ENCODE data around the gene FKBP11. TPM values are rescaled to one million over a fixed set of nuclear protein-coding genes. Genes with fewer than 3 reads are reported as not detected.

The FKBP11 gene
- total RNA-seq, 1 donor from 2014 or later = 18.2 TPM

GRCh38 chr12:48943221-48943620 is 17.9 kb upstream of the FKBP11 start:
- Histone ChIP-seq H2AFZ (replicated peaks) (no peak overlapping the region), H3F3A (ENCODE audit: low read depth) (peaks cover 3% of the 10 kb centered on the region), H3K27ac (no peak overlapping the region), H3K79me2 (ENCODE audit: low read depth) (peaks cover 75% of the 10 kb centered on the region), H3K4me2 (no peak overlapping the region), H3K36me3 (no peaks in the 10 kb centered on the region), H3K9me3 (ENCODE audit: low read depth) (no peaks in the 10 kb centered on the region), H4K20me1 (ENCODE audit: low read depth) (peaks cover 88% of the 10 kb centered on the region), H3K27me3 (no peaks in the 10 kb centered on the region), H3K4me1 (no peaks in the 10 kb centered on the region), H3K4me3 (no peak overlapping the region), H3K9ac (peak overlapping the region; percentile 1)
- Mint-ChIP-seq H3K4me1 (no peaks in the 10 kb centered on the region), H3K36me3 (peaks cover 16% of the 10 kb centered on the region), H3K27me3 (ENCODE audit: insufficient read depth, low read depth) (no peaks in the 10 kb centered on the region), H3K9me3 (no peaks in the 10 kb centered on the region), H3K27ac (no peak overlapping the region), H3K4me3 (no peak overlapping the region)
- no peak for TF ChIP-seq EZH2phosphoT487 (IDR thresholded peaks at IDR 0.05)
- no peak for TF ChIP-seq CTCF (IDR thresholded peaks at IDR 0.05)
- TF ChIP-seq EZH2 (IDR thresholded peaks at IDR 0.05) = no peak
- DNase-seq (ENCODE audit: low spot score) = no peak

- no peak overlapping the region for H3K4me3 Mint-ChIP-seq
- H3K27me3 Mint-ChIP-seq (ENCODE audit: insufficient read depth, low read depth) = no peaks in the 10 kb centered on the region
- Histone ChIP-seq H3K4me1 (no peaks in the 10 kb centered on the region), H3K36me3 (no peaks in the 10 kb centered on the region), H3K27me3 (no peaks in the 10 kb centered on the region), H3F3A (ENCODE audit: low read depth) (peaks cover 17% of the 10 kb centered on the region), H3K9me3 (ENCODE audit: low read depth) (no peaks in the 10 kb centered on the region), H3K79me2 (ENCODE audit: low read depth) (peaks cover 52% of the 10 kb centered on the region), H4K20me1 (ENCODE audit: low read depth) (peaks cover 86% of the 10 kb centered on the region), H3K4me3 (no peak overlapping the region), H3K9ac (no peak overlapping the region), H2AFZ (replicated peaks) (no peak overlapping the region), H3K27ac (no peak overlapping the region), H3K4me2 (no peak overlapping the region)
- no peaks in the 10 kb centered on the region for H3K4me1 Mint-ChIP-seq
- DNase-seq (ENCODE audit: low spot score) = no peak
- peaks cover 18% of the 10 kb centered on the region for H3K36me3 Mint-ChIP-seq
- H3K27ac Mint-ChIP-seq = no peak overlapping the region
- TF ChIP-seq EZH2phosphoT487 (IDR thresholded peaks at IDR 0.05) (no peak), EZH2 (IDR thresholded peaks at IDR 0.05) (no peak), CTCF (IDR thresholded peaks at IDR 0.05) (no peak)
- H3K9me3 Mint-ChIP-seq = no peaks in the 10 kb centered on the region
Measured at GRCh38 chr12:48940181-48940580, 14.9 kb upstream of the FKBP11 start.

- no peak for TF ChIP-seq EZH2phosphoT487 (IDR thresholded peaks at IDR 0.05)
- TF ChIP-seq EZH2 (IDR thresholded peaks at IDR 0.05) = no peak
- no peak for TF ChIP-seq CTCF (IDR thresholded peaks at IDR 0.05)
- H3K9ac ChIP-seq = no peak overlapping the region
- H3K9me3 Mint-ChIP-seq = no peaks in the 10 kb centered on the region
- no peak overlapping the region for H3K4me2 ChIP-seq
- peaks cover 85% of the 10 kb centered on the region for H4K20me1 ChIP-seq (ENCODE audit: low read depth)
- no peaks in the 10 kb centered on the region for H3K27me3 ChIP-seq
- peaks cover 39% of the 10 kb centered on the region for H3K79me2 ChIP-seq (ENCODE audit: low read depth)
- H3K4me3 Mint-ChIP-seq = no peak overlapping the region
- no peak overlapping the region for H3K4me3 ChIP-seq
- no peak overlapping the region for H3K27ac ChIP-seq
- H3K27me3 Mint-ChIP-seq (ENCODE audit: insufficient read depth, low read depth) = no peaks in the 10 kb centered on the region
- no peak for DNase-seq (ENCODE audit: low spot score)
- H2AFZ ChIP-seq (replicated peaks) = no peak overlapping the region
- H3K36me3 Mint-ChIP-seq = peaks cover 21% of the 10 kb centered on the region
- no peak overlapping the region for H3K27ac Mint-ChIP-seq
- H3F3A ChIP-seq (ENCODE audit: low read depth) = peaks cover 17% of the 10 kb centered on the region
- no peaks in the 10 kb centered on the region for H3K9me3 ChIP-seq (ENCODE audit: low read depth)
- H3K4me1 Mint-ChIP-seq = no peaks in the 10 kb centered on the region
- no peaks in the 10 kb centered on the region for H3K4me1 ChIP-seq
- no peaks in the 10 kb centered on the region for H3K36me3 ChIP-seq
Measured at GRCh38 chr12:48938805-48939204, 13.5 kb upstream of the FKBP11 start.
